Inflammatory macrophage treated with lipopolysaccharide for 4 hours (primary cell): ENCODE data around the gene RGS6.

Experiments
- DNase-seq: peaks from one replicate; pipeline ENCODE4 v3.0.0-alpha.2; 2020

The RGS6 gene

DNA sequence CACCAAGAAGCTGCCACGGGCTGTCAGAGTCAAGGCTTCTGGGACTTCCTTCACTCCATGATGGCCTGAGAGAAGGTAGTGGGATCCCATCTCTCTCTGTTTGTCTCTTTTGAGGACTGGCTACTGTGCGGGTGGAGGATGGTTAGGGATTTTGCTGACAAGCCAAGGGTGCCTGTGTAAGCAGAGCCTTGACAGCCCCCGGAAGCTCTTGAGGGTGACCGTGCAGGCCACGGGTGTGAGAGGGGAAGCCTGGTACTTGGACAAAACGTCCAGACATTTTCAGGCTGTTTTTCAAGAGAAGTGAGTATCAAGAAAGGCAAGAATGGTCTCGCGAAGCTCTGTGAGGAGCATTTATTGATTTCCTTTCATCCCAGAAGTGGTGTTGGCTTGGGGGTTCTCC is 609.3 kb downstream of the RGS6 start:
- DNase-seq = no peak

DNA sequence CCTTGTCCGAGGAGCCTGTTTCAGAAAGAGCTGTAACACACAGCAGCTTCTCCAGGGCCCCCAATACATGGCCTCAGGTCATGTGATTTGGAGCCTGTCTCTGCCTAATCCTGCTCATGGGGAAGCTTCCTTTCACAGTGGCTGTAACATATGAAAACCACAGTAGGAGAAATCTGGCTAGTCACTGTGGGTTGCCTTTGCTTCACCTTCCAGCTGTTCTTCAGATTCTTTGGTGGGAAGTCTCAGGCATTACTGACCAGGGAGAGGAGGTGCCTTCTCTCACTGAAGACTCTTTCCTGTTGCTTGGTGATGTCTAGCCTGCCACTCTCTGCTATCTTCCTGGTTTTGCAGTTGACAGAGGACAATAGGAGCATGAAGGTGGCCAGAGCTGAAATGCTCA is 611.1 kb downstream of the RGS6 start:
- peak; percentile 34 for DNase-seq

GRCh38 chr14:72544615-72545387 is 612.6 kb downstream of the RGS6 start:
- DNase-seq = no peak

GRCh38 chr14:72545411-72546311 is 613.4 kb downstream of the RGS6 start:
- DNase-seq = no peak

DNA sequence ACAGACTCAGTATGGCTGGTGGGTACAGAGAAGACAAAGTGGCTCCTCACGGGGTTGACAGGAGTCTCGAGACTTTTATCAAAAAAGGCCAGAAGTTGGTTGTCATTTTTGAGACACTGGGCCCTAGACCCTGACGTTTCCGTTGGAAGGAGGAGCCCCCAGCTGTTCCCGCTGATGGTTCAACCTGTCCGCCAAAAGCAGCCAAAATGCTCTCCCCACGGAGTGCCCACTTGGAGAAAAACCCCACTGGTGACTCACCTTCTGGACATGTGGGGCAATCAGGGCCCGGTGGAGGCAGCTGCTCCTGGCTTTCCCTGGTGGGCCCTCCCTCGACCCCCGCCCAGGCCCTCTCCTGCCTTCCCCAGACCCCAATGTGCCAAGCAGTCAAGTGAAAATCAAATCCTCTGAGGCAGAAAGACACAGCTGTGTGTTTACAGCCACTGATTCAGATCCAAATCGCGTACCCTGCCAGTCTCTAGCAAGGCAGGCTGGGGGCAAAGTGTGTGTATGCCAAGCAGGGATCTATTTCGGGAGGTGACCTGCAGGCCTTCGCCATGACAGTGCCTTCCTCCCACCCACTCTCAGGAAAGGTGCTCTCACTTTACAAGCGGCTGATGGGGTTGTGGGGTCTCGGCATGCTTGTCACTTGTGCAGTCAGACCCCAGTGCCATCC is 614.3 kb downstream of the RGS6 start:
- no peak for DNase-seq

- no peak for DNase-seq
Measured at GRCh38 chr14:72547999-72548398, 615.8 kb downstream of the RGS6 start.

DNA sequence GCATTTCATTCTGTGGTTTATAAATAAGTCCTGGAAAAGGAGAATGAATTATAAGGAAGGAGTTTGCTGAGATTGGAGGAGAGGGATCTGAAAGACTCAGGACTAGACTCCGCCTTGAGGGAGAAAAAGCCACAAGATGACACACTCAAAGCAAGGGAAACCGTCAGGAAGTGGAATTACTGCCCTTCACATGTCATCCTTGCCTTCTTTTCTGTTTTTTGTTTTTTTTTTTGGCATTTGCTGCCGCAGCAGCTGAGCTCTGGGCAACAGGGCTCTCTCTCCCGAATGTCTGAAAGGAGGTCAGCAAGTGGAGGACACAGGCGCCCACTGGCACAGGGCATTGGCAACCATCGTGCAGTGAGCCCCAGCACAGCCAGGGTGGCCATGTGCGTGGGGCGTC is 616.8 kb downstream of the RGS6 start:
- no peak for DNase-seq

DNA sequence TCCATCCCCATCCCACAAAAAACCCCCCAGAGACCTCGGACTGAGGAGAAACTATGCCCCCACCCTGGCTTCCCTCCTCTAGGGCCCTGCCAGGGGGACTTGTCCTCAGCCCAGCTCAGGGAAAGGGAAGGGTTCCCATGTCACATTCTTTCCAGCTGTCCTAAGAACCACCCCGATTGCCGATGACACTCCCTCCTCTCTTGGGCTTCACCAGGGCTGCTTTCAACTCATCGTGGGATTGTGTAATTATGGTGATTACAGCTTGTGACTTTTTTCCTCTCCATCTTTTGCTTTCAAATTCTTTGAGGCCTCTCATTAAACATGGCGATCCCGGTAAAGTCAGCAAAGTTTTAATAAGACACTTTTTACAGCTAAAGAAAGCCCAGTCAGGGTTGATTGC is 617.6 kb downstream of the RGS6 start:
- DNase-seq = peak; percentile 51

DNA sequence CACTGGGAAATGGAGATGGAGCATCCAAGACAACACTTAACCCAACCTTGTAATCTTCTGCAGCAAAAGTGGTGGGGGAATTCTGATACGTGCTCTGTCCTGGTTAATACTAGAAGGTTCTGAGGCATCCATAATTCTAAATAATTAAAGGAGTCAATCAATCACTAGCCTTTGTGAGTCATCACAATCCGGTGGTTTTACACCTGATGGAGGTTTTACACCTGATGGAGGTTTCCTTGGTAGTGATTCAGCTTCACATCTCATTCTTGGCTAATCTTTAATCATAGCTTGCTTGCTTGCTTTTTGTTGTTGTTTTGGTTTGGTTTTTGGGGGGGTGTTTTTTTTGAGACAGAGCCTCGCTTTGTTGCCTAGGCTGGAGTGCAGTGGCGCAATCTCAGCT is 618.3 kb downstream of the RGS6 start:
- no peak for DNase-seq

DNA sequence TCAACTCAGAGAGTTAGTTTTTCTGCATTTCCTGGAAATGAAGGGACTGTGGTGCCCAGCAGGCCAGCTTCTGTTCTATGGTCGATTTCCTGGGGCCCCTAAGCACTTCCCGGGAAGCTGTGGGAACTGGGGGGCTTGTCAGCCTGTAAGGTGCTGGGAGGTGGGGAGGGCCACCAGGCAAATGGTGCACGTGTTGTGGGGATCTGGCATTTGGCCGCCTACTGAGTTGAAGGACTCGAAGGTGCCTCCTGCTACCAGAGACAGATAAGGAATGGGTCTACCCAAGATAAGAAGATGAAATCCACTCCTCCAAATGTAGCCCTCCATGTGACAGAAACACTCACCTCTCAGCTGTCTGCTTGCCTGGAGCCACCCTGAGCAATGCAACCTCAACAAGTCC is 620.0 kb downstream of the RGS6 start:
- no peak for DNase-seq

GRCh38 chr14:72553161-72553560 is 620.9 kb downstream of the RGS6 start:
- DNase-seq = no peak

DNA sequence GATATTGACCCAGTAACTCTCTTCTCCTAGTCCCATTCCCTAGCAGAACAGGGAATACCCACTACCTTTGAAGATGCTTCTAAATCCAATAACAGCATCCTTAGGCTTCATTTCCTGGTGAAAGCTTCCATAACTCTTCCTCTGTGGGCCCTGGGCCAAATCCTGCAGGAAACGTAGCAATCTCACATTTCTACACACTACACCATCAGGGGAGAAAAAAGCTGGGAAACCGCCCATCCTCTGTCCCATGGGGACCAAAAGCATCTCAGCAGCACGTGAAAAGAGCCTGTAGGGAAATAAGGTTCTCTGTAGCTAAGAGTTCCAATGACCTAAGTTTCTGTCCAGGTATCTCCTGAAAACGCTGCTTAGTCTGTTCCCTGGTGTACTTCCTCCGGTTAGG is 621.4 kb downstream of the RGS6 start:
- DNase-seq = no peak

GRCh38 chr14:72554401-72554800 is 622.2 kb downstream of the RGS6 start:
- no peak for DNase-seq

DNA sequence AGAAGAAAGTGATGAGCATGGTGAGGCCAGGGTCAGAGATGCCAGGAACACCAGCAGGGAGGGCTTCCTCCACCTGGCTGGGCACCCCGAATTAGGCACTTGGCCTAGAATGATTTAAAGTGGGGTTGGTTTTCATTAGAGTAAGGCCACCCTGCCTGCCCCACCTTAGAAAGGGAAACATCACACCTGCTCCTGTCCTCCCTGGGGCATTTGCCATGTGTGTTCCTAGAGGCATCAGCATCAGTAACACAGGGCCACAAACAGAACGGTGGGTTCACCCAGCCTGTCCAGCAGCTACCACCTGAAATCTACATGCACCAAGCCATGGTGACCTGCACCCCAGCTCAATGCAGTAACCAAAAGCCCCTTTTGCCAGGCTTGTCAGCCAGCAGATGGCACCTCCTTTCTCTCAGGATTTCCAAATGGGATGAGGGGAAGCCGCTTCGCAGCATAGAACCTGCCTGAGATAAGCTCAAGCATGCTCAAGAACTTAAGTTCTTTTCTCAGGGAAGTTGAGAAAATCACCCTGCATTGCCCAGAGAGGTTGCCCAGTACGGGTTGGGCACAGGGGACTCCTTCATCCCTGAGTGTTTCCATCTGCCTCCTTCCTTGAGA is 622.9 kb downstream of the RGS6 start:
- DNase-seq = no peak

- DNase-seq = no peak
Measured at GRCh38 chr14:72555609-72556000, 623.4 kb downstream of the RGS6 start.

DNA sequence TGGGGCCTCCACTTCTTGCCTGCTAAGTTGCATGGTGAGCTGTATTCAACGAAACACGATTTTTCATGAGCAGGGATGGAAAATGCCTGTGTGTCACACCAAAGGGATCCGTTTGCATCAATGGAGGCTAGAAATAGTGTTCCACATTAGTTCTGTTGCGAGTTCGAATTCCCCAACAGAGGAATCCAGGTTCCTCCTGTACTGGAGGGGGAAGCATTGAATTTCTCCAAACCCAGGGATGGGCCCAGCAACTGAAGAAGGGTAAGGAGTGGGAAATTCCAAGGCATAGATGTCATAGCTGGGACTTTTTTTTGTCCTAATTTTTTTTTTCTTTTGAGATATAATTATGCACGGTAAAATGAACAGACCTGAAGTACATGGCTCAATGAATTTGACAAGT is 625.4 kb downstream of the RGS6 start:
- DNase-seq = no peak

DNA sequence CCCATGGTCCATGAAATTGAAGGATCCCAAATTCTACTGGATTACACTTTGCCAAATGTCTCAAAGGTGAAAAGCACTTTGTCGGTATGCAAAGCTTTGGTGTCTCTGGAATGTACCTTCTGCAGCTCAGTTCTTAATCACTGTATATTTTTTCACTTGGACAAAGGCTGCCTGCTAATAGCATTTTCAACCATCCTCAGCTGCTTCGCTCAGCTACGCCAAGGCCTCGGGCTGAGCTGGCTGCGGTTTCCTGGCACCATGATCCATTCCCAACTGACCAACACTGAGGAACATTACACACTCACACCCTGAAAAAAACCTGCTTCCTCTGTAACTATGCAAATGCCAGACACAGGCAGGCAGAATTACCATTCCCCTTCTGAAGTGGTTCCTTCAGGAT is 626.5 kb downstream of the RGS6 start:
- DNase-seq = no peak

DNA sequence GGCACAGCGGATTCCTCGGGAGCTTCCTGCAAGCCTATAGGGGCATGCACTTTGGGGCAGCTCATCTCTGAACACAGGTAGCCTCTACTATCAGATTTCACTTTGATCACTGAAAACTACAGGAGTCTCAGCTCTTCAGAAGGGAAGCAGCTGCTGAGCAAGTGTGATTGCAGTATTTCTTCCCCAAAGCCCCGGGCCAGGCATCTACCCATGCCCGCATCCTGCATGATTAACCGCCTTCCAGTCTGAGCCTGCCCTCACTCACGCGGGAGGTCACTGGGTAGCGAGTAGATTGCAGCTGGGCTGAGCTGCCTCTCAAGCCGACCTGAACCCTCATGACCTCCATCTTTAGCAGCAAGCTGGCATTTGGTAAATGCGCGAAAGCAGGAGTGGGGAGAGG is 627.0 kb downstream of the RGS6 start:
- no peak for DNase-seq

- no peak for DNase-seq
Measured at GRCh38 chr14:72559669-72560255, 627.5 kb downstream of the RGS6 start.

- no peak for DNase-seq
Measured at GRCh38 chr14:72560331-72560730, 628.1 kb downstream of the RGS6 start.

DNA sequence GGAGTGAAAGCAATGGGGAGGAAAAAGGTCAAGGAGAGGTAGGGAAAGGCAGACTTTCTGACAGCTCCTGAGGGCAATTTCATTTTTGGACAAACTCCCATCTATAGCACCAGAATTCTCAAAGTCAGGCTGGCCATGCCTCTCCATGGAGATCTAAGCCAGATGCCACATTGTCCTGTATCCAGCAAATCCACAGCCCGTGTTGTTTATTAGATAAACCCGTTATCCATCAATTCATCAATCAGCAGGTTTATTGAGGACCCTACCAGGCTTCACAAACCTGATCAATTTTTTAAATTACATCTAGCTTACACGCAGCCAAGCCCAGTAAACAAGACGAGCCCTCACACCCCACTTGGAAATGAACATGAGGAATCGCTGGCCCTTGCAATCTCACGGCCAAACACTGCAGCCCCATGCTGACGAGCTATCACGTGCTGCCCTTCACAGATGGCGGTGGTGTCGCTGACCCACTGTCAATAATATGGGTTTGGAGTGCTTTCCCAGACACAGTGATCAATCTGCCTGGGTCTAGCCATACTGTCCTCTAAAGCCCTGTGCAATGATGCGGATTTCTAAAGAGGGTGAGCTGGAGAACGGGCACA is 628.8 kb downstream of the RGS6 start:
- DNase-seq = no peak

- DNase-seq = no peak
Measured at GRCh38 chr14:72562300-72562699, 630.1 kb downstream of the RGS6 start.
